Endothelial cell of umbilical vein (primary cell): ENCODE results near the gene MYH14. TPM values are rescaled to one million over a fixed set of nuclear protein-coding genes. Genes with fewer than 3 reads are reported as not detected.

Source experiments
- BruUV-seq: library from RNA; stranded (reverse); fragments of 400-500 nt; replicated peaks from 2 replicates; lab custom pipeline; 2021; lab: Mats Ljungman, UMichigan
- CTCF ChIA-PET: fragments of 300-600, 350-600 bp; sonication (Branson Sonifier 250); formaldehyde crosslinking; loops from one replicate; lab custom pipeline; 2021; ENCODE audit warnings: antibody characterized with exemption, inconsistent platforms; lab: Charles Lee
- POLR2A ChIA-PET: fragments of 300-600, 350-600 bp; sonication (Branson Sonifier 250); formaldehyde crosslinking; loops from one replicate; lab custom pipeline; 2021; ENCODE audit warnings: antibody characterized with exemption, inconsistent platforms; lab: Charles Lee
- DNase-seq: peaks from one replicate; pipeline ENCODE4 v3.0.0-alpha.2; 2011; ENCODE audit warnings: low read depth, low spot score
- FAIRE-seq: peaks from 2 replicates; lab custom pipeline; 2011; peaks lifted over from hg19 to GRCh38; lab: Jason Lieb, UNC
- H2AFZ ChIP-seq: 2 replicates; pipeline ENCODE4 v1.6.0; 2012; ENCODE audit warnings: low read depth, low read length, control low read depth, inconsistent platforms
- H3K27ac ChIP-seq: 2 replicates; pipeline ENCODE4 v1.5.1; 2011; ENCODE audit warnings: low read depth, mild to moderate bottlenecking, control low read depth, low read length, moderate library complexity; ENCODE audit not compliant: insufficient read depth
- H3K27me3 ChIP-seq, 2 experiments: 2 replicates each; pipeline versions ENCODE4 v1.6.0 to v1.6.1; 2011; ENCODE audit warnings: low read length in 2 of 2, mixed read lengths in 1 of 2; ENCODE audit not compliant: control insufficient read depth in 2 of 2, insufficient read depth in 2 of 2
- H3K36me3 ChIP-seq, 2 experiments: 2 replicates in 1 of 2; 3 replicates in 1 of 2; pipeline ENCODE4 v1.5.1; 2011; ENCODE audit warnings: low read length in 2 of 2, mild to moderate bottlenecking in 1 of 2, moderate library complexity in 1 of 2; ENCODE audit not compliant: control insufficient read depth in 2 of 2, insufficient read depth in 2 of 2; ENCODE audit errors: extremely low read depth in 1 of 2
- H3K4me1 ChIP-seq: 3 replicates; pipeline ENCODE4 v1.5.1; 2011; ENCODE audit warnings: mild to moderate bottlenecking, low read length; ENCODE audit not compliant: control insufficient read depth, insufficient read depth; ENCODE audit errors: extremely low read depth
- H3K4me2 ChIP-seq: 2 replicates; pipeline ENCODE4 v1.6.1; 2011; ENCODE audit warnings: low read length, control low read depth, mixed read lengths; ENCODE audit not compliant: insufficient read depth
- H3K4me3 ChIP-seq, 3 experiments: fragments of 200-600 bp in 1 of 3; sonication (generic), shearing (Covaris generic) in 1 of 3; replicated peaks in 1 of 3; 2 replicates each; pipeline ENCODE4 v1.5.1; 2011 to 2016; ENCODE audit warnings: control low read depth in 3 of 3, low read length in 3 of 3, mild to moderate bottlenecking in 2 of 3, inconsistent platforms in 1 of 3, low read depth in 1 of 3, moderate library complexity in 1 of 3; ENCODE audit not compliant: insufficient read depth in 1 of 3
- H3K79me2 ChIP-seq: 2 replicates; pipeline ENCODE4 v1.6.0; 2012; ENCODE audit warnings: low read length, inconsistent platforms; ENCODE audit not compliant: control insufficient read depth, insufficient read depth
- H3K9ac ChIP-seq: replicated peaks from 2 replicates; pipeline ENCODE3; 2011; ENCODE audit warnings: low read length, control low read depth; ENCODE audit not compliant: insufficient read depth; ENCODE audit errors: extremely low read depth
- H3K9me1 ChIP-seq: replicated peaks from 3 replicates; pipeline ENCODE4 v1.6.0; 2011; ENCODE audit warnings: mild to moderate bottlenecking, low read length; ENCODE audit not compliant: control insufficient read depth, insufficient read depth; ENCODE audit errors: extremely low read depth
- H3K9me3 ChIP-seq: replicated peaks from 2 replicates; pipeline ENCODE4 v1.5.1; 2012; ENCODE audit warnings: low read length, inconsistent platforms; ENCODE audit not compliant: control insufficient read depth, insufficient read depth
- H4K20me1 ChIP-seq: replicated peaks from 2 replicates; pipeline ENCODE3; 2011; ENCODE audit warnings: mild to moderate bottlenecking, low read length; ENCODE audit not compliant: control insufficient read depth, insufficient read depth; ENCODE audit errors: extremely low read depth
- CTCF ChIP-seq, 2 donors: IDR thresholded peaks; 1 replicate in 1 of 2; 2 replicates in 1 of 2; pipeline ENCODE4 v1.5.1; 2011; ENCODE audit warnings: low read length in 2 of 2, mild to moderate bottlenecking in 2 of 2, moderate library complexity in 2 of 2, control low read depth in 1 of 2, inconsistent platforms in 1 of 2, low read depth in 1 of 2; ENCODE audit not compliant: insufficient read depth in 1 of 2; ENCODE audit errors: extremely low read depth in 1 of 2
- EZH2 ChIP-seq: IDR thresholded peaks from 2 replicates; pipeline ENCODE4 v1.6.1; 2012; ENCODE audit warnings: borderline replicate concordance, low read depth, mild to moderate bottlenecking, moderate library complexity, low read length, inconsistent platforms; ENCODE audit not compliant: severe bottlenecking
- FOS ChIP-seq: IDR thresholded peaks from 2 replicates; pipeline ENCODE4 v1.6.1; 2011; ENCODE audit warnings: mild to moderate bottlenecking, low read length, moderate library complexity, borderline replicate concordance; ENCODE audit not compliant: insufficient read depth
- GATA2 ChIP-seq: IDR thresholded peaks from 2 replicates; pipeline ENCODE4 v1.7.0; 2011; ENCODE audit warnings: low read depth, mild to moderate bottlenecking, moderate library complexity, mixed read lengths, low read length; ENCODE audit not compliant: insufficient read length, insufficient read depth
- JUN ChIP-seq: IDR thresholded peaks from 2 replicates; pipeline ENCODE4 v1.6.1; 2011; ENCODE audit warnings: borderline replicate concordance, low read depth; ENCODE audit not compliant: insufficient read length, insufficient read depth
- MAX ChIP-seq: IDR thresholded peaks from 2 replicates; pipeline ENCODE4 v1.6.1; 2011; ENCODE audit not compliant: insufficient read depth, insufficient read length
- MYC ChIP-seq: IDR thresholded peaks from one replicate; pipeline ENCODE4 v1.6.1; 2011; ENCODE audit warnings: mild to moderate bottlenecking, low read depth, low read length
- POLR2A ChIP-seq: IDR thresholded peaks from 2 replicates; pipeline ENCODE4 v1.6.1; 2012; ENCODE audit warnings: low read depth, mild to moderate bottlenecking, control low read depth, low read length
- POLR2AphosphoS5 ChIP-seq: IDR thresholded peaks from 2 replicates; pipeline ENCODE4 v1.6.1; 2012; ENCODE audit warnings: low read depth, mild to moderate bottlenecking, control low read depth, low read length, moderate library complexity; ENCODE audit not compliant: insufficient read depth
- dilution Hi-C: fragments of 300-500 bp; cut with MboI; formaldehyde crosslinking; loops from one replicate; pipeline ENCODE4 v1.15.0; 2019; ENCODE audit warnings: low sequenced_read_pairs; ENCODE audit not compliant: extremely low pct_ligation_motif_present
- intact Hi-C: fragments of 100-400 bp; cut with micrococcal nuclease; formaldehyde crosslinking; loops from one replicate; pipeline ENCODE4 v1.10.0; 2022
- polyA plus RNA-seq, 4 experiments: library from polyadenylated mRNA; depleted of rRNA in 3 of 4; stranded (reverse) in 3 of 4; unstranded in 1 of 4; fragments of >200 nt; gene quantifications; 2 replicates each; pipeline versions ENCODE4 v1.2.1 to v1.2.3, GENCODE V29; 2011 to 2012; ENCODE audit warnings: missing spikeins in 1 of 4
- total RNA-seq: library from RNA; stranded (reverse); gene quantifications from 2 replicates; pipeline ENCODE4 v1.2.3, GENCODE V29; 2021

MYH14 gene
- total and polyA plus RNA-seq, 2 donors (not counting 3 experiments of a cell fraction or from before 2014, with no cell fraction given) = 0.13 TPM; not detected in 1

GRCh38 chr19:50248826-50249225 lies 45.4 kb downstream of the MYH14 start:
- Histone ChIP-seq H3K4me3 (no peak overlapping the region), H2AFZ (no peak overlapping the region), H3K9me3 (no peaks in the 10 kb centered on the region), H3K36me3 (no peaks in the 10 kb centered on the region), H3K27ac (no peak overlapping the region), H3K79me2 (no peaks in the 10 kb centered on the region), H3K27me3 (no peaks in the 10 kb centered on the region), H4K20me1 (no peaks in the 10 kb centered on the region), H3K4me2 (no peak overlapping the region), H3K4me1 (no peaks in the 10 kb centered on the region), H3K9ac (no peak overlapping the region), H3K9me1 (no peaks in the 10 kb centered on the region)
- intact Hi-C loops = no loop called here
- dilution Hi-C loops = no loop called here
- DNase-seq (no peak), FAIRE-seq (no peak)
- POLR2A ChIA-PET = no interaction called here
- CTCF ChIA-PET = interaction anchor here (3.9 kb wide), 1 partner anchor 80 kb away, joined by 173 read pairs; the partner anchor contains the start of gene KCNC3
- TF ChIP-seq POLR2A = no peak
- TF ChIP-seq EZH2 = no peak
- TF ChIP-seq FOS = no peak
- TF ChIP-seq MYC = no peak
- TF ChIP-seq CTCF (IDR thresholded peaks at IDR 0.05; ENCODE audit: extremely low read depth in 1 of 2, insufficient read depth in 1 of 2, low read depth in 1 of 2, low read length in 2 of 2) = no peak
- no peak for TF ChIP-seq MAX
- no peak for TF ChIP-seq POLR2AphosphoS5
- TF ChIP-seq GATA2 = no peak
- TF ChIP-seq JUN = no peak
- BruUV-seq = no TSS peak
